Esophagus squamous epithelium (tissue), 5 donors: ENCODE measurements around the gene KIF5C. TPM values are rescaled to one million over a fixed set of nuclear protein-coding genes. Genes with fewer than 3 reads are reported as not detected.

ENCODE experiments used
- DNase-seq: peaks from one replicate; lab custom pipeline; 2025; lab: John Stamatoyannopoulos, UW
- H3K27ac ChIP-seq, 4 donors: fragments of 200-600 bp; sonication (generic); one replicate each; pipeline ENCODE4 v1.5.1; 2016 to 2019; ENCODE audit warnings: mild to moderate bottlenecking in 1 of 4
- H3K27me3 ChIP-seq, 4 donors: fragments of 200-600 bp; sonication (generic); 1 replicate in 3 of 4; 2 replicates in 1 of 4; pipeline versions ENCODE4 v1.5.1 to v1.6.0; 2017 to 2021; ENCODE audit warnings: antibody characterized with exemption in 1 of 4
- H3K36me3 ChIP-seq, 3 donors: fragments of 200-600 bp; sonication (generic); one replicate each; pipeline ENCODE4 v1.5.1; 2016 to 2019
- H3K4me1 ChIP-seq, 3 donors: fragments of 200-600 bp; sonication (generic); one replicate each; pipeline ENCODE4 v1.5.1; 2017 to 2019
- H3K4me3 ChIP-seq, 4 donors: fragments of 200-600 bp; sonication (generic); 1 replicate in 3 of 4; 2 replicates in 1 of 4; pipeline ENCODE4 v1.5.1; 2016 to 2019; ENCODE audit warnings: mild to moderate bottlenecking in 2 of 4, moderate library complexity in 1 of 4
- H3K9me3 ChIP-seq, 3 donors: fragments of 200-600 bp; sonication (generic); one replicate each; pipeline ENCODE4 v1.5.1; 2016 to 2019
- CTCF ChIP-seq, 6 experiments: fragments of 450-650 bp in 4 of 6; fragments of 200-600 bp in 2 of 6; sonication (generic) in 2 of 6; IDR thresholded peaks; one replicate each; pipeline ENCODE4 v1.5.1; 2016 to 2019; ENCODE audit warnings: antibody characterized with exemption in 6 of 6, mild to moderate bottlenecking in 4 of 6, moderate library complexity in 4 of 6
- POLR2A ChIP-seq, 4 donors: fragments of 450-650 bp; IDR thresholded peaks; one replicate each; pipeline ENCODE4 v1.6.1; 2017; ENCODE audit warnings: antibody characterized with exemption in 4 of 4, mild to moderate bottlenecking in 4 of 4, moderate library complexity in 3 of 4
- WGBS, 2 donors: methylation state at CpG; one replicate each; pipeline ENCODE4 v1.1.5; 2018; 5-methylcytosine and 5-hydroxymethylcytosine counted together
- intact Hi-C: fragments of 100-400 bp; cut with DNase I; formaldehyde crosslinking; loops from one replicate; pipeline ENCODE4 v1.15.0; 2022
- total RNA-seq, 4 donors: library from RNA; depleted of rRNA; stranded (reverse); fragments of >200 nt; gene quantifications; one replicate each; pipeline ENCODE4 v1.1.0, GENCODE V29; 2016
- donor health status: DM: yes; HTN: yes; CAD: no.

KIF5C gene
- total RNA-seq, 4 donors from 2014 or later = 0.09 to 2.3 (median 0.41) TPM; not detected in 1

DNA sequence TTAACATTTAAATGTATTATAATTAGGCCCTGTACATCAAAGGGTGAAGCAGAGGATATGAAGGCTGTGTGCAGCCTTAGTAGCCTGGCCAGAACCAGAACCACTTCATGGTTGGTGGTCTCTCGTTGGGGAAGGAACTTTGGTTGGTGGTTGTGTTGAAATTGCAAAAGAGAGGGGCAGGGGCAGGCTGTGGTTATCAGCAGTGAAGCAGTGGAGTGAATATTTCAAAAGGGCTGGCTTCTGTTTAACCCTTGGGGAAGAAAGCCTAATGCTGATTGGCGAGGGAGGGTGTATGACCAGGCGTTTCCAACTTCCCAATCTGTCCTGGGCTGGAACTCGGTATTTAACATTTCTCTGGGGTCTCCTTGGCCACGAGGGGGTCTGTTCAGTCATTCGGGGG, 112.3 kb downstream of the KIF5C start:
- no peaks in the 10 kb centered on the region for H3K4me1 ChIP-seq
- DNase-seq = no peak
- WGBS, 2 donors = 57 to 78% methylated on average over 6 of the region's 6 CpGs
- intact Hi-C loops = loop anchor here (10.0 kb wide), 1 partner anchor 1052 kb away; no protein-coding TSS in a partner anchor
- no peaks in the 10 kb centered on the region for H3K36me3 ChIP-seq
- no peaks in the 10 kb centered on the region for H3K9me3 ChIP-seq
- TF ChIP-seq POLR2A (IDR thresholded peaks at IDR 0.05) = no peak
- TF ChIP-seq CTCF (IDR thresholded peaks at IDR 0.05) = no peak
- H3K27ac ChIP-seq = no peak overlapping the region
- H3K4me3 ChIP-seq = no peak overlapping the region
- no peaks in the 10 kb centered on the region for H3K27me3 ChIP-seq

DNA sequence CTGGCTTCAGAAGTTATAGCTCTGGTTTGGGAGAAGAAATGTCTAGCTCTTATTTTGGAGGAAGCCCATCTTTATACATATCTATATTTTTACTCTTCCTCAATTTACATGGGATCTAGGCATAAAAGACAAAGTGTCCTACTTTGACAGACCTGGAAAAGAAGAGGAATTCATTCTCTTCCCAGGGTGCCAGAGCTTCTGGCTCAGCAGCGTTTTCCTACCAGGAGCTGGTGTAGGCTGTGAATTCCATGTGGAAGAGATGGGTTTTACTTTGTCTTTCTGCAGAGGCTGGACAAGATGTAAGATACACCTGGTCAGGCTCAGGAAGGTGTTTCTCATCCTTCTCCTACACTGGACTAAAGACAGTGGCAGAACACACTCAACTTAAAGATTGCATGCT, 113.3 kb downstream of the KIF5C start:
- 75 to 78% methylated on average over 1 of the region's 1 CpG for WGBS, 2 donors
- Histone ChIP-seq H3K27ac (no peak overlapping the region), H3K4me3 (no peak overlapping the region), H3K4me1 (no peaks in the 10 kb centered on the region), H3K36me3 (no peaks in the 10 kb centered on the region), H3K9me3 (no peaks in the 10 kb centered on the region), H3K27me3 (no peaks in the 10 kb centered on the region)
- TF ChIP-seq CTCF (IDR thresholded peaks at IDR 0.05) = no peak
- intact Hi-C loops = loop anchor here (10.0 kb wide), 1 partner anchor 1054 kb away; no protein-coding TSS in a partner anchor
- DNase-seq = no peak

- WGBS, 2 donors = 21 to 30% methylated on average over 6 of the region's 6 CpGs
- Histone ChIP-seq H3K4me1 (no peaks in the 10 kb centered on the region), H3K27me3 (peaks cover 0 to 13% (median 0%) of the 10 kb centered on the region in 4 donors), H3K36me3 (no peaks in the 10 kb centered on the region), H3K27ac (no peak overlapping the region), H3K4me3 (no peak overlapping the region), H3K9me3 (no peaks in the 10 kb centered on the region)
- TF ChIP-seq CTCF (IDR thresholded peaks at IDR 0.05) (peak; percentile 30 to 79 (median 64)), POLR2A (IDR thresholded peaks at IDR 0.05) (no peak)
- no peak for DNase-seq
- intact Hi-C loops = loop anchor here (10.0 kb wide), 1 partner anchor 1055 kb away; no protein-coding TSS in a partner anchor
Observed at GRCh38 chr2:148989882-148990493, 115.0 kb downstream of the KIF5C start.

DNA sequence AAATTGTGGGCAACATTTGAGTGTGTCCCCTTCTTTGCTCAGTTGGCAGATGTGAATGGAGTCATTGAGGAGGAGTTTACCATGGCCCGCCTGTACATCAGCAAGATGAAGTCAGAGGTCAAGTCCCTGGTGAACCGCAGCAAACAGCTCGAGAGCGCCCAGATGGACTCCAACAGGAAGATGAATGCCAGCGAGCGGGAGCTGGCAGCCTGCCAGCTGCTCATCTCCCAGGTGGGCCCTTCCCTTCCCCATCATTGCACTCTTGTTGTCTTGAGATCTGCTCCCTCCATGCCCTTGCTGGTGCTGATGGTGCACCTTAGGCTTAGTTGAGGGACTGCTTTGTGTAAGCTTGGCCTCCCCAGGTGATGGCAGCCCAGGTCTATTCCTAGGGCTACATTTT, 115.9 kb downstream of the KIF5C start:
- WGBS, 2 donors = 54 to 80% methylated on average over 5 to 6 of the region's 6 CpGs
- Histone ChIP-seq H3K27me3 (peaks cover 0 to 21% (median 0%) of the 10 kb centered on the region in 4 donors), H3K4me1 (no peaks in the 10 kb centered on the region), H3K4me3 (no peak overlapping the region), H3K9me3 (no peaks in the 10 kb centered on the region), H3K36me3 (no peaks in the 10 kb centered on the region), H3K27ac (no peak overlapping the region)
- TF ChIP-seq POLR2A (IDR thresholded peaks at IDR 0.05) = no peak
- TF ChIP-seq CTCF (IDR thresholded peaks at IDR 0.05) = no peak
- intact Hi-C loops = no loop called here
- no peak for DNase-seq

DNA sequence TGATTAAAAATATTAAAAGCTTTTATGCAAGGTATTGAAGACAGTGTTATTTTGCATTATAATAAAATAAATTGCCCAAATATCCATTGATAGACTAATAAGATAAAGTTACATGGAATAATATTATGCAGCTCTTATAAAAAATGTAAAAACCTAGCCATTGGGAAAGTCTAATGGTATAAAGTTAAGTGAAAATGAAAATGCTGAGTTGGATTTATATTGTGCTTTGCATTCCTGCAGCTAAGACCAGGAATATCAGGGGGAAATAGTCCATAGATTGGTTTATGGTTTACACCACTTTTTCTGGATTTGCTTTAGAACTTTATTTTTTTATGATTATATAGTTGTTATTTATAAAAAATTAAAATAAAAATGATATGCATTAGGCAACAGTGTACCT, 117.4 kb downstream of the KIF5C start:
- Histone ChIP-seq H3K4me1 (no peaks in the 10 kb centered on the region), H3K9me3 (no peaks in the 10 kb centered on the region), H3K4me3 (no peak overlapping the region), H3K27me3 (peaks cover 0 to 36% (median 0%) of the 10 kb centered on the region in 4 donors), H3K36me3 (no peaks in the 10 kb centered on the region), H3K27ac (no peak overlapping the region)
- no peak for TF ChIP-seq POLR2A (IDR thresholded peaks at IDR 0.05)
- TF ChIP-seq CTCF (IDR thresholded peaks at IDR 0.05) = no peak
- no peak for DNase-seq
- intact Hi-C loops = no loop called here
